Natural killer cell (primary cell): ENCODE results near the gene CARD11. TPM values are rescaled to one million over a fixed set of nuclear protein-coding genes. Genes with fewer than 3 reads are reported as not detected.
A peak's percentile ranks its signal among the peaks of the same experiment; 100 is the strongest.

Experiments used
- ATAC-seq, 3 donors: fragments of 150-1000 bp in 2 of 3; fragments of 200-7000 bp in 1 of 3; cut with Tn5 transposase; 1 replicate in 1 of 3; 2 replicates in 2 of 3; pipeline ENCODE4 v1.10.0; 2021; ENCODE audit warnings: mild to moderate bottlenecking in 2 of 3, moderate library complexity in 2 of 3
- DNase-seq, 2 donors: peaks; one replicate each; pipeline versions ENCODE4 v3.0.0 to v3.0.0-alpha.2; 2013 to 2021; ENCODE audit warnings: mixed read lengths in 1 of 2
- H3K27ac ChIP-seq: one replicate; pipeline ENCODE4 v1.5.1; 2013; ENCODE audit warnings: mild to moderate bottlenecking, low read length
- H3K27me3 ChIP-seq: one replicate; pipeline ENCODE4 v1.6.1; 2013; ENCODE audit warnings: low read length; ENCODE audit not compliant: control insufficient read depth, insufficient read depth
- H3K36me3 ChIP-seq: one replicate; pipeline ENCODE4 v1.6.1; 2013; ENCODE audit warnings: low read length; ENCODE audit not compliant: control insufficient read depth, insufficient read depth
- H3K4me1 ChIP-seq: one replicate; pipeline ENCODE4 v1.6.1; 2013; ENCODE audit warnings: low read length; ENCODE audit not compliant: control insufficient read depth, insufficient read depth
- H3K4me3 ChIP-seq: one replicate; pipeline ENCODE4 v1.5.1; 2013; ENCODE audit warnings: low read length
- H3K9me3 ChIP-seq: one replicate; pipeline ENCODE4 v1.6.1; 2013; ENCODE audit warnings: low read length; ENCODE audit not compliant: control insufficient read depth, insufficient read depth
- H3K27ac Mint-ChIP-seq, 2 donors: one replicate each; pipeline ENCODE4 v1.8.0; 2022; ENCODE audit warnings: mild to moderate bottlenecking in 2 of 2, mixed read lengths in 2 of 2, moderate library complexity in 1 of 2
- H3K27me3 Mint-ChIP-seq, 2 donors: one replicate each; pipeline ENCODE4 v1.8.0; 2022; ENCODE audit warnings: low read depth in 2 of 2, mixed read lengths in 2 of 2
- H3K36me3 Mint-ChIP-seq: one replicate; pipeline ENCODE4 v1.8.0; 2022; ENCODE audit warnings: mixed read lengths
- H3K4me1 Mint-ChIP-seq, 2 donors: one replicate each; pipeline ENCODE4 v1.8.0; 2022; ENCODE audit warnings: mixed read lengths in 2 of 2
- H3K4me3 Mint-ChIP-seq: one replicate; pipeline ENCODE4 v1.8.0; 2022; ENCODE audit warnings: mild to moderate bottlenecking, moderate library complexity, mixed read lengths
- H3K9me3 Mint-ChIP-seq, 2 donors: one replicate each; pipeline ENCODE4 v1.8.0; 2022; ENCODE audit warnings: mixed read lengths in 2 of 2
- WGBS: methylation state at CpG from one replicate; pipeline ENCODE4 v1.1.7; 2013; ENCODE audit warnings: missing lambda C conversion rate; ENCODE audit not compliant: insufficient coverage; 5-methylcytosine and 5-hydroxymethylcytosine counted together
- intact Hi-C: fragments of 100-400 bp; cut with micrococcal nuclease; formaldehyde crosslinking; loops from one replicate; pipeline ENCODE4 v1.14.2; 2022
- total RNA-seq, 4 donors: library from RNA; stranded (reverse); fragments of 120-200 nt in 1 of 4; gene quantifications; one replicate each; pipeline versions ENCODE4 v1.2.3 to v1.2.4, GENCODE V29; 2013 to 2022
- TF ChIP-seq, protein P1 (sequence below): fragments of 200-600 bp; IDR thresholded peaks from one replicate; pipeline ENCODE4 v1.8.0; 2022; ENCODE audit warnings: antibody characterized with exemption

CARD11 gene
- total RNA-seq, 3 donors from 2014 or later (not counting 1 experiment from before 2014, with no cell fraction given): 196 to 233 (median 199) TPM

DNA sequence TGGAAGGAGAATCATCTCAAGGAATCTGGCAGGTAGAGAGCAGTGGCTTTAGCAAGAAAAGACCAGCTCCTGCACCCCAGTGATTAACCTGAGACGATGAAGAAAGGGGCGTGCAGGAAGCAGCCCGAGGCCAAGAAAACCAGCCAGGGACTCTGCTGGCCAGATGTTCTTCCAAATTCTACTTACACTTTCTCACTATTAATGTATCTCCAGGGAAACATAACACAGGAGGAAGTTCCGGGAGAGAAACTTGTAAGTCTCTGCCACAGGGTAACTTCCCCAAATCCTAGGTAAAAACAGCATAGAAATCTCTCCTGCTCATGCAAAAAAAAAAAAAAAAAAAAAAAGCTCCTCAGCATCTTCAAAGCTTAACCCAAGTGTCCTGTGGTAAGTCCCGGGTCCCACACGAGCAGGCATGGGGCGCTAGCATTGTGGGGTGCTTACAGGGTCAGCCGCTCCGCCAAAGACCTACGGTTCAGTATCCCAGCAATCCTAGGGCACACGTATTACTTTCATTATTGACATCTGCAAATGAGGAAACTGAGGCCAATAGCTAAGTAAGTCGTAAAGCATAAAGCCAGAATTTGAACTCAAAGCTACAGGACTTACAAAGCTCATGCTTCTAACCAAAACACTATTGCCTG, 102.3 kb downstream of the CARD11 start:
- Histone ChIP-seq H3K4me1 (no peaks in the 10 kb centered on the region), H3K4me3 (no peak overlapping the region), H3K27ac (no peak overlapping the region), H3K36me3 (peaks cover 88% of the 10 kb centered on the region), H3K9me3 (no peaks in the 10 kb centered on the region), H3K27me3 (no peaks in the 10 kb centered on the region)
- H3K4me3 Mint-ChIP-seq: no peak overlapping the region
- no peak for ATAC-seq
- intact Hi-C loops: no loop called here
- 71% methylated on average over 12 of the region's 12 CpGs for WGBS
- no peak for DNase-seq
- TF ChIP-seq, protein P1, sequence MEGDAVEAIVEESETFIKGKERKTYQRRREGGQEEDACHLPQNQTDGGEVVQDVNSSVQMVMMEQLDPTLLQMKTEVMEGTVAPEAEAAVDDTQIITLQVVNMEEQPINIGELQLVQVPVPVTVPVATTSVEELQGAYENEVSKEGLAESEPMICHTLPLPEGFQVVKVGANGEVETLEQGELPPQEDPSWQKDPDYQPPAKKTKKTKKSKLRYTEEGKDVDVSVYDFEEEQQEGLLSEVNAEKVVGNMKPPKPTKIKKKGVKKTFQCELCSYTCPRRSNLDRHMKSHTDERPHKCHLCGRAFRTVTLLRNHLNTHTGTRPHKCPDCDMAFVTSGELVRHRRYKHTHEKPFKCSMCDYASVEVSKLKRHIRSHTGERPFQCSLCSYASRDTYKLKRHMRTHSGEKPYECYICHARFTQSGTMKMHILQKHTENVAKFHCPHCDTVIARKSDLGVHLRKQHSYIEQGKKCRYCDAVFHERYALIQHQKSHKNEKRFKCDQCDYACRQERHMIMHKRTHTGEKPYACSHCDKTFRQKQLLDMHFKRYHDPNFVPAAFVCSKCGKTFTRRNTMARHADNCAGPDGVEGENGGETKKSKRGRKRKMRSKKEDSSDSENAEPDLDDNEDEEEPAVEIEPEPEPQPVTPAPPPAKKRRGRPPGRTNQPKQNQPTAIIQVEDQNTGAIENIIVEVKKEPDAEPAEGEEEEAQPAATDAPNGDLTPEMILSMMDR: no peak
- H3K9me3 Mint-ChIP-seq: no peaks in the 10 kb centered on the region
- H3K4me1 Mint-ChIP-seq: peaks cover 14 to 28% of the 10 kb centered on the region in 2 donors
- H3K27me3 Mint-ChIP-seq: no peaks in the 10 kb centered on the region
- peaks cover 21% of the 10 kb centered on the region for H3K36me3 Mint-ChIP-seq
- H3K27ac Mint-ChIP-seq: peak overlapping the region; percentile 26 to 76

DNA sequence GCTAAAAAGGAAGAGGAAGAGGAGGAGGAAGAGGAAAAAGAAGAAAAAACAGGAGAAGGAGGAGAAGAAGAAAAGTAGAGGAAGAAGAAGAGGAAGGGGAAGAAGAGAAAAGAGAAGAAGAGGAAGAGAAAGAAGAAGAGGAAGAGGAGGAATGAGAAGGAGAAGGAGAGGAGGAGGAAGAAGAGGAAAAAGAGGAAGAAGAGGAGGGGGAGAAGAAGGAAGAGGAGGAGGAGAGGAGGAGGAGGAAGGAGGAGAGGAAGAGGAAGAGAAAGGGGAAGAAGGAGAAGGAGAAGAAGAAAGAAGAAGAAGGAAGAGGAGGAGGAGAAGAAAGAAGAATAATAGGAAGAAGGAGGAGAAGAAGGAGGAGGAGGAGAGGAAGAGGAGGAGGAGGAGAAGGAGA, 103.2 kb downstream of the CARD11 start:
- H3K27ac ChIP-seq: no peak overlapping the region

DNA sequence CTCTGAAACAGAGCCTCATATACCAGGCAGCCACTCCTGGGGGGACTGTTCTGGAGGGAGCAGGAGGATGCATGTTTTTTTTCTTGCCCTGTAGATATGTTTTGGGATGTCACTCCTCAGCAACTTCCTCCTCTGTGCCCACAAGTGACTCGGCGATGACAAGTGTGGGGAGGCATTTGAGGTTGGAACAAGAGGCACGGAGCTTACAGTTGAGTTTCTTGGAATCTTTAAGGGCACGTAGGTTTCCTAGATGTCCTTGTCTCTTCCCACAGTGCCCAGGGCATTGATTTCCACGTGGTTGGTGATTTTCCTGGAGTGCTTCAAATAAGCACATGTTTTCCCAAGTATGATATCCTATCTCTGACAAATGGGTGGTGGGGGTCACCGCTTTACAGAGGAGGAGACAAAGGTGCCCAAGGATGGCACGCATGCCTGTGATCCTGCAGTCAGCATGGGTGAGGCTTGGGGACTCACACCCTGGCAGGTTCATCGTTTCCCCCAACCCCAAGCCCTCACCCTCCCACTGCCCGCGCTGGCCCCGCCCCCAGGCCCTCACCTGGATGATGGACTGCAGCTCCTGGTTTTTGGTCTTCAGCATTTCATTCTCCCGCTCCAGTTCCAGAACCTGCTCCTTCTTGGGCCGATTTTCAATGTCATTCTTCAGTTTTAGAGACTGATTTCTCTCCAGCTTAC, 104.3 kb downstream of the CARD11 start:
- no peaks in the 10 kb centered on the region for H3K9me3 ChIP-seq
- 82% methylated on average over 13 of the region's 13 CpGs for WGBS
- H3K27ac ChIP-seq: no peak overlapping the region
- no peak overlapping the region for H3K4me3 ChIP-seq
- Mint-ChIP-seq H3K36me3 (peaks cover 1% of the 10 kb centered on the region), H3K9me3 (no peaks in the 10 kb centered on the region), H3K27ac (peak overlapping the region; percentile 26 to 76), H3K27me3 (no peaks in the 10 kb centered on the region), H3K4me3 (no peak overlapping the region), H3K4me1 (peaks cover 14 to 16% of the 10 kb centered on the region in 2 donors)
- H3K36me3 ChIP-seq: peaks cover 86% of the 10 kb centered on the region
- TF ChIP-seq, protein P1: no peak
- intact Hi-C loops: no loop called here
- H3K4me1 ChIP-seq: no peaks in the 10 kb centered on the region
- ATAC-seq: no peak
- H3K27me3 ChIP-seq: no peaks in the 10 kb centered on the region
- DNase-seq: no peak

More for the DNA sequence above, 103.2 kb downstream of the CARD11 start:
- H3K27me3 ChIP-seq: no peaks in the 10 kb centered on the region
- Mint-ChIP-seq H3K27ac (peak overlapping the region; percentile 26 to 76), H3K9me3 (no peaks in the 10 kb centered on the region), H3K4me3 (no peak overlapping the region), H3K27me3 (no peaks in the 10 kb centered on the region), H3K4me1 (peaks cover 14 to 27% of the 10 kb centered on the region in 2 donors), H3K36me3 (peaks cover 13% of the 10 kb centered on the region)
- DNase-seq: no peak
- no peaks in the 10 kb centered on the region for H3K9me3 ChIP-seq
- intact Hi-C loops: no loop called here
- TF ChIP-seq, protein P1: no peak
- H3K36me3 ChIP-seq: peaks cover 86% of the 10 kb centered on the region
- H3K4me1 ChIP-seq: no peaks in the 10 kb centered on the region
- no peak overlapping the region for H3K4me3 ChIP-seq
- no peak for ATAC-seq
